ENCODE measurements around the gene ARRDC4. TPM values are rescaled to one million over a fixed set of nuclear protein-coding genes. Genes with fewer than 3 reads are reported as not detected.

ARRDC4 gene
- total RNA-seq, 1 donor from 2014 or later = 5.5 TPM

- TF ChIP-seq CTCF (IDR thresholded peaks at IDR 0.05) = peak; percentile 73
- Mint-ChIP-seq H3K27me3 (ENCODE audit: low read depth) (no peaks in the 10 kb centered on the region), H3K4me1 (ENCODE audit: low read depth) (peaks cover 9% of the 10 kb centered on the region), H3K4me3 (ENCODE audit: unreplicated experiment) (no peak overlapping the region), H3K27ac (ENCODE audit: unreplicated experiment) (no peak overlapping the region), H3K9me3 (ENCODE audit: low read depth) (no peaks in the 10 kb centered on the region), H3K36me3 (ENCODE audit: low read depth) (no peaks in the 10 kb centered on the region)
- no peak for DNase-seq (ENCODE audit: low spot score)
Measured at GRCh38 chr15:97995881-97996603, 35.5 kb downstream of the ARRDC4 start.

GRCh38 chr15:97998307-97999071 is 38.0 kb downstream of the ARRDC4 start:
- Mint-ChIP-seq H3K27ac (ENCODE audit: unreplicated experiment) (no peak overlapping the region), H3K4me1 (ENCODE audit: low read depth) (peaks cover 7% of the 10 kb centered on the region), H3K36me3 (ENCODE audit: low read depth) (no peaks in the 10 kb centered on the region), H3K4me3 (ENCODE audit: unreplicated experiment) (no peak overlapping the region), H3K27me3 (ENCODE audit: low read depth) (no peaks in the 10 kb centered on the region), H3K9me3 (ENCODE audit: low read depth) (no peaks in the 10 kb centered on the region)
- DNase-seq (ENCODE audit: low spot score) = no peak
- no peak for TF ChIP-seq CTCF (IDR thresholded peaks at IDR 0.05)

GRCh38 chr15:98000249-98001203 is 40.0 kb downstream of the ARRDC4 start:
- Mint-ChIP-seq H3K4me3 (ENCODE audit: unreplicated experiment) (no peak overlapping the region), H3K36me3 (ENCODE audit: low read depth) (no peaks in the 10 kb centered on the region), H3K4me1 (ENCODE audit: low read depth) (peaks cover 9% of the 10 kb centered on the region), H3K27me3 (ENCODE audit: low read depth) (no peaks in the 10 kb centered on the region), H3K9me3 (ENCODE audit: low read depth) (no peaks in the 10 kb centered on the region), H3K27ac (ENCODE audit: unreplicated experiment) (no peak overlapping the region)
- no peak for TF ChIP-seq CTCF (IDR thresholded peaks at IDR 0.05)
- DNase-seq (ENCODE audit: low spot score) = no peak

DNA sequence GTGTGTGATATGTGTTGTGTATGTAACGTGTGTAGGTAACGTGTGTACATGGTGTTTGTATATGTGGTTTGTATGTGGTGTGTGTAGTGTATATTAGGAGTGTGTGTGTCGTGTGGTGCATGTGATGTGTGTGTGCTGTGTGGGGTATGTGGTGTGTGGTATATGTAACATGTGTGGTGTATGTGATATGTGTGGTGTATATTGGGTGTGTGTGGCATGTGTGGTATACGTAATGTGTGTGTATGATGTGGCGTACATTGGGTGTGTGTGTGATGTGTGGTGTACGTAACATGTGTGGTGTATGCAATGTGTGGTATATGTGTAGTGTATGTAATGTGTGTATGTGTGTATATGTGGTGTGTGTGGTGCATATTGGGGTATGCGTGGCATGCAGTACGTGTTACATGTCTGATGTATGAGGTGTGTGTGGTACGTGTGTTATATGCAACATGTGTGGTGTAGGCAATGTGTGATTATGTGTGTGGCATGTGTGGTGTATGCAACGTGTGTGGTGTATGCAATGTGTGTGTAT is 41.2 kb downstream of the ARRDC4 start:
- no peak for TF ChIP-seq CTCF (IDR thresholded peaks at IDR 0.05)
- Mint-ChIP-seq H3K9me3 (ENCODE audit: low read depth) (no peaks in the 10 kb centered on the region), H3K27me3 (ENCODE audit: low read depth) (no peaks in the 10 kb centered on the region), H3K4me3 (ENCODE audit: unreplicated experiment) (no peak overlapping the region), H3K36me3 (ENCODE audit: low read depth) (no peaks in the 10 kb centered on the region), H3K4me1 (ENCODE audit: low read depth) (peaks cover 10% of the 10 kb centered on the region), H3K27ac (ENCODE audit: unreplicated experiment) (no peak overlapping the region)
- DNase-seq (ENCODE audit: low spot score) = no peak
